Left forelimb (tissue), 1 donor: ENCODE data around the gene NT5C2.
"Not testable (repeated sequence)": the region's sequence is repeated elsewhere in the genome, so short reads cannot be mapped to it uniquely, and the experiment has no call there.

Experiments
- DNase-seq: peaks from one replicate; pipeline ENCODE4 v3.0.0-alpha.2; 2018; ENCODE audit warnings: low spot score

The NT5C2 gene

GRCh38 chr10:103083977-103084320 is 109.1 kb downstream of the NT5C2 start:
- no peak for DNase-seq

- DNase-seq = no peak
Observed at GRCh38 chr10:103083266-103083976, 109.7 kb downstream of the NT5C2 start.

- no peak for DNase-seq
Observed at GRCh38 chr10:103082683-103083082, 110.4 kb downstream of the NT5C2 start.

- no peak for DNase-seq
Observed at GRCh38 chr10:103080891-103081581, 112.0 kb downstream of the NT5C2 start.

- DNase-seq = no peak
Observed at GRCh38 chr10:103079946-103080345, 113.1 kb downstream of the NT5C2 start.

- DNase-seq = no peak
Observed at GRCh38 chr10:103079100-103079499, 114.0 kb downstream of the NT5C2 start.

- DNase-seq = no peak
Observed at GRCh38 chr10:103078676-103079075, 114.4 kb downstream of the NT5C2 start.

GRCh38 chr10:103078309-103078615 is 114.8 kb downstream of the NT5C2 start:
- DNase-seq = peak; percentile 37

- peak; percentile 41 for DNase-seq
Observed at GRCh38 chr10:103077491-103078308, 115.4 kb downstream of the NT5C2 start.

- peak; percentile 59 for DNase-seq
Observed at GRCh38 chr10:103077020-103077419, 116.1 kb downstream of the NT5C2 start.

GRCh38 chr10:103072891-103073290 is 120.2 kb downstream of the NT5C2 start:
- DNase-seq = no peak

- no peak for DNase-seq
Observed at GRCh38 chr10:103072276-103072675, 120.8 kb downstream of the NT5C2 start.

- DNase-seq = no peak
Observed at GRCh38 chr10:103069453-103070331, 123.4 kb downstream of the NT5C2 start.

- no peak for DNase-seq
Observed at GRCh38 chr10:103067956-103068355, 125.1 kb downstream of the NT5C2 start.

GRCh38 chr10:103067484-103067883 is 125.6 kb downstream of the NT5C2 start:
- DNase-seq = no peak

- DNase-seq = not testable (repeated sequence)
Observed at GRCh38 chr10:103067099-103067477, 126.0 kb downstream of the NT5C2 start.

- DNase-seq = peak; percentile 37
Observed at GRCh38 chr10:103066141-103067098, 126.7 kb downstream of the NT5C2 start.

GRCh38 chr10:103064956-103065355 is 128.1 kb downstream of the NT5C2 start:
- DNase-seq = peak; percentile 30

- peak; percentile 51 for DNase-seq
Observed at GRCh38 chr10:103062854-103063590, 130.1 kb downstream of the NT5C2 start.

- no peak for DNase-seq
Observed at GRCh38 chr10:103060575-103060974, 132.5 kb downstream of the NT5C2 start.
